Occipital lobe (tissue), 2 donors: ENCODE measurements around the gene ETV3. TPM values are rescaled to one million over a fixed set of nuclear protein-coding genes. Genes with fewer than 3 reads are reported as not detected.

Experiments
- DNase-seq: peaks from one replicate; lab custom pipeline; 2025; lab: John Stamatoyannopoulos, UW
- total RNA-seq: library from RNA; depleted of rRNA; stranded (reverse); fragments of >200 nt; gene quantifications from one replicate; pipeline ENCODE4 v1.2.3, GENCODE V29; 2014

ETV3 gene
- total RNA-seq, 1 donor from 2014 or later: 16.5 TPM

DNA sequence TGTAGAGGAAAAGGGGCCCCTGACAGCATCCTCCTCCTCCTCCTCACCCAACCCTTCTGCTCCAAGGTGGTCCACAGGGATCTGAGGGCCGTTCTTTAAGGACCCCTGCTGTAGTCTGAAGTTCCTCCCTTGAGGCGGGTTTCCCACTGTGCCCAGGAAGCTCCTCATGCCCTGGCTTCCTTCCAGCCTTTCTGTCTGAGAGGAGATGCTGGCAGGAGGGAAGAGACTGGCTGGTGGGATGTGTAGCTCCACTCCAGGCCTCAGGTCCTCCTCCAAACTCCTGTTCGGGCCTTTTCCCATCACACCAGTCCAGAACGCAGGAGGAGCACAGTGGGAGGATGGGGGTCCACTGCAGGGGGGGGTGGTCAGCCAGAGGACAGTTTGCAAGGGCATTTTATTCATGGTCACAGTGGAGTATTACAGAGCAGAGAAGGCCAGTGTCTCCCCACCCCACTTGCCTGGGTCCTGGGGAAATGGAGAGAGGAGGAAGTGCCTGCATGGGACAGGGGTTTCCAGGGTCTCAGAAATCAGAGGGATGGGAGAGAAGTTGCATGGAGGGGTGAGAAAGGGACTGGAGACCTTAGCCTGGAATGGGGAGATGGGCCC is 46.4 kb downstream of the ETV3 start:
- DNase-seq: no peak

DNA sequence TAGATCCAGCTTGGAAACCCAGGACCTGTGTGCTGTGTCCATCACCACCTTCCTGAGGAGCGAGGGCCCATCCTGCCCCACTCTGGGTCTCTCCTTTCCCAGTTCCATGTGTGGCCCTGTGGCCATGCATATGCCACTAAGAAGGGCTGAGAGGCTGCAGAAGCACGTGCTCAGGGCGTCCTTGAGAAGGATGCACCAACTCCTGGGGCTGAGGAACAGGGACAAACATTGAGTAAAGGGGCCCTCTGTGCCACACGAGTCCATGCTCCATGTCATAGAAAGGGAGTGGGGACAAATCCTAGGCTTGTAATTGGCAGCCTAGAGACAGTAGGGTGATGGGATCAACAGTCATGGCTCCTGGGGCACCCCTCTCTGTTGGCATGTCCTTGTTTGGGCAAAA is 47.0 kb downstream of the ETV3 start:
- no peak for DNase-seq

GRCh38 chr1:157090771-157091170 is 47.4 kb downstream of the ETV3 start:
- no peak for DNase-seq

GRCh38 chr1:157090196-157090647 is 48.0 kb downstream of the ETV3 start:
- peak; percentile 61 for DNase-seq

DNA sequence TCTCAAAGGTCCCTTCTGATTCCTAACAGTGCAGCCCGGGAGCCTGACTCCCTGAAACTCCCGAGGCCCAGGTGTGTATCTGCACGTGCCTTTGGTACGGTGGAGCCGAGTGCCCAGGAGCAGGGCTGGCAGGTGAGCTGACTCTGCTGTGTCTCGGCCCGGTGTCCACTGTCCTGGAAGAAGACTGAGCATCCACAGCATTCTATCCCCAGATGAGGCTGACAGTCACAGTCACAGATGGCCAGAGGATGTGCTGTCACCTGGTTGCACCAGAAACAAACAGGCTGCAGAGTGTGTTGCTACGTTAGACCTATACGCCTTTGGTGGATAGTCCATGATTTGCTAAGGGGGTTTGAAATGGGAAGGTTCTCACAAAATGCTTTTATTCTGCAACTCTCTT is 48.4 kb downstream of the ETV3 start:
- DNase-seq: no peak

DNA sequence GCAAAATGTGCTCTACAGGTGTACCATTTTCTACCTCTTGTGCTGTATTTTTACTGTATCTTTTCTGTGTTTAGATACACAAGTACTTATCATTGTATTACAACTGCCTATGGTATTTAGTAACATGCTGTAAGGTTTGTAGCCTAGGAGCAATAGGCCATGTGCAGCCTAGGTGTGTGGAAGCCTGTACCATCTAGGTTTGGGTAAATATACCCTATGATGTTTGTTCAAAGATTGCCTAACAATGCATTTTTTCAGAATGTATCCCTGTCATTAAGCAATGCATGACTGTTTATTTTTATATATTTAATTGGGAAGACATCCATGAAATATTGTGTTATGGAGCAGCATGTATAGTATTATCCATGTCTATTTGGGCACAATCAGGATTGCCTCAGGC is 49.6 kb downstream of the ETV3 start:
- no peak for DNase-seq

GRCh38 chr1:157087030-157087429 is 51.2 kb downstream of the ETV3 start:
- DNase-seq: no peak

- no peak for DNase-seq
Measured at GRCh38 chr1:157086299-157086698, 51.9 kb downstream of the ETV3 start.

DNA sequence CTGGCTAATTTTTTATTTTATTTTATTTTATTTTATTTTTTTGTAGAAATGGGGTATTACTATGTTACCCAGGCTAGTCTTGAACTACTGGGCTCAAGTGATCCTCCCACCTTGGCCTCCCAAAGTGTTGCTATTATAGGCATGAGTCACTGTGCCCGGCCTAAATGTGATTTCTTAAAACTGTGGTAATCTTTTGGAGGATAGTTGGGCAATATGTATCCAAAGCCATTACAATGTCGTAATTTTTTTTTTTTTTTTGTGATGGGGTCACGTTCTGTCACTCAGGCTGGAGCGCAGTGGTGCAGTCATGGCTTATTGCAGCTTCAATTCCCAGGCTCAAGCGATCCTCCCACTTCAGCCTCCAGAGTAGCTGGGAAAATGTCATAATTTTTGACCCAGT is 52.8 kb downstream of the ETV3 start:
- DNase-seq: no peak

DNA sequence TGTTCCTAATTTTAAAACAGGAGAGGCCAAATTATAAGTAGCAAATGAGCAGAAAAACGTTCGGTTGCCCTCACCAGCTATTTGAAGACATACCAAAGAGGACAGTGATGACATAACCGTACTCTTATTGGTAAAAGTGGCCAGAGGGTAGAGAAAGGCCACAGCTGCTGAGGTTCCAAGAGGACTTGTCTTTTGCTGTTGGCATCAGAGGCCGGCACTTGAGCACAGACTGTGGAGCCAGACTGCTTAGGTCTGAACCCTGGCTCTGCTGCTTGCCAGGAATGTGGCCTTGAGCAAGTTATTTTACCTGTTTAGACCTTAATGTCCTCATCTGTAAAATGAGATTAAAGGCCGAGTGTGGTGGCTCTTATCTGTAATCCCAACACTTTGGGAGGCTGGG is 53.5 kb downstream of the ETV3 start:
- no peak for DNase-seq

DNA sequence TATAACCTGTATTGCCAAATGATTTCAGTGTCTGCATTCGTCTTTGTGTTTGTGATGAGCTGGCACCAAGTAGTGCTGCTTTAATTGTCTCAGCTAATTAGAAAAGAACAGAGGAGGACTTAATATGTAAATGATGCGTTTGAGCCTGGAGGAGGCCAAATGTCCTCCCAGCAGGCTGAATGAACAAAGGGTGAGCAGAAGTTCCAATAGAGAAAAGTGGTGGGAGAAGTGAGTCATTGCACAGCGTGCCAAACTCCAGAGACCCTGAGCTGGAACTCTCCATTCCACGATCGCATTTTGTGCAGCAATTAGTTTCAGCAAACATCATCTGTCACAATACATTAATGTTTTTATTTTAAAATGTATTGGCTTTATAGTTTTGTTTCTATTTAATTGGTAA is 56.5 kb downstream of the ETV3 start:
- DNase-seq: no peak

DNA sequence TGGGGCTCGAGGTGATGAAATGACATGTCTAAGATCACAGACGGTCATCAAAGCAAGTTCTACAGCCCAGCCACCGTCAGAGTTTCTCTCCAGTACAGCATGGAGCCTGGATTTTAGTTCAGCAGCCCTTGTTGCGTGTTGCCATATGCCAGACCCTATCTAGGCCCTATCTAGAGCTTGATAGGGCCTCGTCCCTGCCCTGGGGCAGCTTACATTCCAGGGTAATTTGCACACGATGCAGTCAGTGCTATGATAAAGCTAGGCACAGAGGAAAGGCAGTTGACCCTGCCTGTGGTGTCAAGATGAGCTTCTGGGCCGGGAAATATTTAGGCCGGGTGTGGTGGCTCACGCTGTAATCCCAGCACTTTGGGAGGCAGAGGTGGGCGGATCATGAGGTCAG is 57.5 kb downstream of the ETV3 start:
- no peak for DNase-seq

DNA sequence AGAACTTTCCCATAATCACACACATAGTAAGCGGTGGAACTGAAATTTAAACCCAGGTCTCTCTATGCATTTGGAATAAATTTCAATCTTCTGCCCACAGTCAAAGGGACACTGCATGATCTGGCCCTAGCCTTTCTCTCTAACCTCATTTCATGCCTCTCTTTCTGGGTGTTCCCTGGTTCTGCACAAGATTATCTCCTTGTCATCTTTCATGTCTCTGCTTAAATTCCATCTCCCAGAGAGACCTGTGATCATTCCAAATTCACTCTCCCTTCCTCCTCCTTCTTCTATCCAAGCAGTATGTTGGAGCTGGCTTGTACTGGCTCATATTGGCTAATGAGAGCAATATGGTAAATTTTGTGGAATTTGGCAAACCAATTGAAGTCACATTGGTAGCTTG is 60.8 kb downstream of the ETV3 start:
- no peak for DNase-seq

- DNase-seq: peak; percentile 24
Measured at GRCh38 chr1:157073944-157074685, 64.1 kb downstream of the ETV3 start.

Other genes with a start within 250 kb of the ETV3 start
- 0.31 TPM for gene PEAR1, start 244.7 kb downstream of the ETV3 start, total RNA-seq
- 0.16 TPM for gene LRRC71, start 217.8 kb downstream of the ETV3 start, total RNA-seq
- 38.4 TPM for gene ARHGEF11, start 92.7 kb downstream of the ETV3 start, total RNA-seq
- gene ETV3L, start 38.6 kb downstream of the ETV3 start, total RNA-seq: not detected